K562 (cell line): Measurements from ENCODE around the gene KIFC3.

Experiments used
- CBX3 ChIP-seq, 2 experiments: IDR thresholded peaks; 1 replicate in 1 of 2; 2 replicates in 1 of 2; pipeline ENCODE4 v1.6.1; 2012; ENCODE audit warnings: inconsistent platforms in 2 of 2, low read length in 2 of 2, borderline replicate concordance in 1 of 2, control low read depth in 1 of 2
- CHD2 ChIP-seq: IDR thresholded peaks from 2 replicates; pipeline ENCODE4 v1.6.1; 2011; ENCODE audit warnings: low read depth, low read length
- E2F1 ChIP-seq: sonication (generic); formaldehyde crosslinking; IDR thresholded peaks from 2 replicates; pipeline ENCODE4 v1.8.1; 2023; ENCODE audit warnings: mild to moderate bottlenecking, missing genetic modification reagents, moderate library complexity
- HMG20B ChIP-seq: fragments of 250-450 bp; sonication (Bioruptor Pico); IDR thresholded peaks from 2 replicates; pipeline ENCODE4 v1.5.0; 2021; ENCODE audit warnings: mild to moderate bottlenecking
- JUN ChIP-seq, 2 experiments: sonication (generic) in 1 of 2; formaldehyde crosslinking in 1 of 2; IDR thresholded peaks; 2 replicates each; pipeline versions ENCODE4 v1.6.1 to v1.8.0; 2012 to 2022; ENCODE audit warnings: borderline replicate concordance in 2 of 2, mild to moderate bottlenecking in 2 of 2, improper control_type of control experiment in 1 of 2, low read depth in 1 of 2, low read length in 1 of 2, missing genetic modification reagents in 1 of 2
- NONO ChIP-seq, 2 experiments: fragments of 200-400 bp in 1 of 2; fragments of 450-650 bp in 1 of 2; formaldehyde crosslinking in 1 of 2; IDR thresholded peaks; 2 replicates each; pipeline ENCODE4 v1.6.1; 2017; ENCODE audit warnings: low read depth in 2 of 2, mild to moderate bottlenecking in 2 of 2, moderate library complexity in 2 of 2, low read length in 1 of 2
- PBX2 ChIP-seq, 2 experiments: IDR thresholded peaks in 1 of 2; conservative IDR thresholded peaks in 1 of 2; 2 replicates each; pipeline ENCODE4 v1.6.1; 2016; ENCODE audit warnings: low read depth in 2 of 2, mild to moderate bottlenecking in 1 of 2, missing compliant biosample characterization in 1 of 2, missing genetic modification characterization in 1 of 2, moderate library complexity in 1 of 2
- POLR2A ChIP-seq: fragments of 450-650 bp; conservative IDR thresholded peaks from 2 replicates; pipeline ENCODE4 v1.6.1; 2016
- SNIP1 ChIP-seq: fragments of 450-650 bp; IDR thresholded peaks from 2 replicates; pipeline ENCODE4 v1.7.1; 2017; ENCODE audit warnings: low read depth, mild to moderate bottlenecking
- THRA ChIP-seq: fragments of 450-650 bp; IDR thresholded peaks from 2 replicates; pipeline ENCODE4 v1.6.1; 2017; ENCODE audit warnings: mild to moderate bottlenecking, moderate library complexity
- ZBTB26 ChIP-seq: fragments of 450-650 bp; formaldehyde crosslinking; IDR thresholded peaks from 2 replicates; pipeline ENCODE4 v1.4.0; 2022; ENCODE audit warnings: missing genetic modification characterization
- ZBTB33 ChIP-seq: sonication (generic); formaldehyde crosslinking; IDR thresholded peaks from 2 replicates; pipeline ENCODE4 v1.8.1; 2023; ENCODE audit warnings: mild to moderate bottlenecking, missing genetic modification reagents
- ZFP36 ChIP-seq: fragments of 150-350 bp; IDR thresholded peaks from 2 replicates; pipeline ENCODE4 v1.6.1; 2018; ENCODE audit warnings: low read length, low read depth; ENCODE audit not compliant: partially characterized antibody

- TF ChIP-seq HMG20B (CRISPR knock-in tag), result no peak
- no peak for TF ChIP-seq ZBTB26 (CRISPR knock-in tag)
- TF ChIP-seq POLR2A, result no peak
- TF ChIP-seq PBX2 (CRISPR knock-in tag; IDR thresholded peaks at IDR 0.05; ENCODE audit: low read depth), result no peak
- TF ChIP-seq PBX2 (tag; conservative IDR thresholded peaks at IDR 0.05; ENCODE audit: low read depth), result no peak
- no peak for TF ChIP-seq CBX3 (IDR thresholded peaks at IDR 0.05; ENCODE audit: borderline replicate concordance in 1 of 2, low read length in 2 of 2)
- TF ChIP-seq NONO (IDR thresholded peaks at IDR 0.05; ENCODE audit: low read depth in 2 of 2, low read length in 1 of 2), result no peak
- no peak for TF ChIP-seq JUN (IDR thresholded peaks at IDR 0.05; ENCODE audit: borderline replicate concordance, low read depth, low read length)
- TF ChIP-seq JUN (CRISPR knock-in tag; IDR thresholded peaks at IDR 0.05; ENCODE audit: borderline replicate concordance), result no peak
- no peak for TF ChIP-seq ZFP36
- no peak for TF ChIP-seq SNIP1
- no peak for TF ChIP-seq ZBTB33 (CRISPR knock-in tag)
- no peak for TF ChIP-seq E2F1 (CRISPR knock-in tag)
- no peak for TF ChIP-seq CHD2
- no peak for TF ChIP-seq THRA
Measured at GRCh38 chr16:57773655-57774295, 28.5 kb downstream of the KIFC3 start.
